Right ventricle myocardium superior (tissue), 1 donor: ENCODE data around the gene HTR3B. TPM values are rescaled to one million over a fixed set of nuclear protein-coding genes. Genes with fewer than 3 reads are reported as not detected.
"Not testable (repeated sequence)": the region's sequence is repeated elsewhere in the genome, so short reads cannot be mapped to it uniquely, and the experiment has no call there.

ENCODE experiments used
- ATAC-seq: fragments of 200-7000 bp; cut with Tn5 transposase; one replicate; pipeline ENCODE4 v1.9.1; 2020; ENCODE audit warnings: mild to moderate bottlenecking; ENCODE audit not compliant: poor library complexity
- DNase-seq: peaks from one replicate; pipeline ENCODE4 v3.0.0-alpha.2; 2020
- intact Hi-C: fragments of 100-400 bp; cut with DNase I; formaldehyde crosslinking; loops from one replicate; pipeline ENCODE4 v1.11.2; 2022
- total RNA-seq: library from RNA; stranded (reverse); fragmentation: NEBNext Ultra II Directional; extraction: Animal tissue kit (Norgen Biotek cat#: 25700); gene quantifications from one replicate; pipeline ENCODE4 v1.2.1, GENCODE V29; 2021
- donor health status: DM: no; HTN: yes; CAD: no; lungs with severe emphysema.

The HTR3B gene
- total RNA-seq, 1 donor from 2014 or later = not detected

DNA sequence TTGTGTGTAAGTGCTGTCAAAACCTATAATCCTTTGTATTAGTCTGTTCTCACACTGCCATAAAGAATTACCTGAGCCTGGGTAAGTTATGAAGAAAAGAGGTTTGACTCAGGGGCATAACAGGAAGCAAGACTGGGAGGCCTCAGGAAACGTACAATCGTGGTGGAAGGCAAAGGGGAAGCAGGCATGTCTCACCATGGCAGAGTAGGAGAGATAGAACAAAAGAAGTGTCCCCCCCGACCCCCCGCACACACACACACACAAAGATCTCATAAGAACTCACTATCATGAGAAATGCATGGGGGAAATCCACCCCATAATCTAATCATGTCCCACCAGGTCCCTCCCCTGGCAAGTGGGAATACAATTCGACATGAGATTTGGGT lies 26.9 kb upstream of the HTR3B start:
- intact Hi-C loops = loop anchor here (10.0 kb wide), 1 partner anchor 73 kb away; no protein-coding TSS in a partner anchor
- DNase-seq (no peak), ATAC-seq (no peak)

DNA sequence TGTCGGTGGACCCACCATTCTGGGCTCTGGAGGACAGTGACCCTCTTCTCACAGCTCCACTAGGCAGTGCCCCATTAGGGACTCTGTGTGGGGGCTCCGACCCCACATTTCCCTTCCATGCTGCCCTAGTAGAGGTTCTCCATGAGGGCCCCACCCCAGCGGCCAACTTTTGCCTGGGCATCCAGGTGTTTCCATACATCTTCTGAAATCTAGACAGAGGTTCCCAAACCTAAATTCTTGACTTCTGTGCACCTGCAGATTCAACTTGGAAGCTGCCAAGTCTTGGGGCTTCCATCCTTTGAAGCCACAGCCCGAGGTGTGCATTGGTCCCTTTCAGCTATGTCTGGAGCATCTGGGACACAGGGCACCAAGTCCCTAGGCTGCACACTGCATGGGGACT lies 25.1 kb upstream of the HTR3B start:
- intact Hi-C loops = loop anchor here (10.0 kb wide), 1 partner anchor 75 kb away; no protein-coding TSS in a partner anchor
- not testable (repeated sequence) for DNase-seq, ATAC-seq

DNA sequence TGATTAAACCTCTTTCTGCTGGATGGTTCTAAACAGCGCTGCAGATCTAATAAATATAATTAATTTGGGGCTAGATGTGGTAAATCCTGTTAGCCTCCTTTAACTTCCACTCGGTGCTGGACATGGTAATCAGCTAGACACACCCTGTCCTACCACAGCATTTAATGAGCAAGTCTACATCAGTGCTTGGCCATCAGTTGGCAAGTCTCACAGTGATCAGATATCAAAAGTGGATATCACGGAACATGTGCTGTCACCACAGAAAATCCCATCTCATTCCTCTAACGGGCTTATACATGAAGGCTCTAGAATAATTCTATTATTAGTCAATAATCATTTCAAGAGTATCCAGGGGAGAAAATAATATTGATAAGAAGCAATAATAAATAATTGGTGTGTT lies 23.6 kb upstream of the HTR3B start:
- DNase-seq (no peak), ATAC-seq (no peak)
- intact Hi-C loops = no loop called here

DNA sequence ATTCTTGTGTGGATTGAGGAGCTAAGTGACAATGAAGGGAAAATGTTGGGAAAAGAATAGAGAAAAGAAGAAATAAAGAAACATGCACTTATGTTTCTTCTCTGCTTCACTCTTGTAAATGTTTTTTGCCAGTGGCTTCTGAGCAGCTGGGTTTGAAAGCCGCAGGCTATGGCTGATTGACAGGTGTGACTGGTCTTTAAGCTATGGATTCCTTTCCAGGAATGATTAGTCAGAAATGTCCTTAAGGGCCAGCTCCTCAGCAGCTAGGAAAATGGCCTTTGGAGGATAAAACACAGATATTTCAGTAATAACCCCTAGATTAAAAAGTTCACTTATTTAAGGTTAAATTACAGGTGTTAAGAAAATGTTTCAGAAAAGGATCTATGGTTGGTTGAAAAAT lies 22.7 kb upstream of the HTR3B start:
- no peak for DNase-seq
- intact Hi-C loops = no loop called here
- no peak for ATAC-seq

DNA sequence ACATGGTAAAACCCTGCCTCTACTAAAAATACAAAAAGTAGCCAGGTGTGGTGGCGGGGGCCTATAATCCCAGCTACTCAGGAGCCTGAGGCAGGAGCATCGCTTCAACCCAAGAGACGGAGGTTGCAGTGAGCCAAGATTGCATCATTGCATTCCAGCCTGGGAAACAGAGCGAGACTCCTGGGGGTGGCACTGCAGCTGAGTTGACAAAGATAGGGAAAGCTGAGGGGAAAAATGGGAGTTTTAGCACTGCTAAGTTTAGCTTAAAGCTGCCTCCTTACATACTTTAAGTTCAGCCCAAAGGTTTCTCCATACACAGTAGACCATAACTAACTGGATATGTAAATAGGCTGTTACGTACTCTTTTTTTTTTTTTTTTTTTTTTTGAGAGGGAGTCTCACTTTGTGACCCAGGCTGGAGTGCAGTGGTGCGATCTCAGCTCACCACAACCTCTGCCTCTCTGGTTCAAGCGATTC lies 20.2 kb upstream of the HTR3B start:
- intact Hi-C loops = no loop called here
- DNase-seq (no peak), ATAC-seq (no peak)

DNA sequence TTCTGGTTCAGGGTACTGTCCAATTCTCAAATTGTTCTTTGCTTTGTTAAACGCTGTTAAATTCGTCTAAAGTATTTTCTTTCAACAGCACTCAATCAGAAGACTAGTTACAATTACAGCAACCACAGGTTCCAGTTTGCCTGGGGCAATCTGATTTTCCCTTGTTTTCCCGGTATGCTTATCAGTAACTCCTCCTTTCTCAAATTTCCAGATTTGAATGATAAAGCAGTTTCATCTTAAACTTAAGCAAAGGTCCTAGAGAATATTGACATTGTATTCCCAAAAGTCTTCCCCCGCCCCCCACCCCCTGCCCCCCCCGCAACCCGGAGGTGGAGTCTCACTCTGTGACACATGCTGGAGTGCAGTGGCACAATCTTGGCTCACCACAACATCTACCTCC lies 18.7 kb upstream of the HTR3B start:
- no peak for ATAC-seq
- intact Hi-C loops = no loop called here
- no peak for DNase-seq

DNA sequence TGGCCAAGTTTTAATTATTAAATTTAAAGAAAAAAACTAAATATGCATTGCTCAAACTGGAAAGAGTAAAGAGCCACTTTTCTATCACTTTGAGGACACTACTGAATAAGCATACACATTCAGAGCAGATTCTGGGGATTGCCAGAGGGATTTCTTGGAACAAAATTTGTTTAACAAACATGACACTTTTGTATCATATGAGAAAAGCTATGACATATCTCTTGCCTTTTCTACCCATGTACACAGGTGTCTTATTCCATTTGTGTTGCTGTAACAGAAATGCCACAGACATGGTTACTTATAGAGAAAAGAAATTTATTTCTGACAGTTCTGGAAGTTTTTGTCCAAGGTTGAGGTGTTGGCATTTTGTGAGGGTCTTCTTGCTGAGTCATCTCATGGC lies 15.7 kb upstream of the HTR3B start:
- no peak for DNase-seq
- ATAC-seq = no peak
- intact Hi-C loops = no loop called here

DNA sequence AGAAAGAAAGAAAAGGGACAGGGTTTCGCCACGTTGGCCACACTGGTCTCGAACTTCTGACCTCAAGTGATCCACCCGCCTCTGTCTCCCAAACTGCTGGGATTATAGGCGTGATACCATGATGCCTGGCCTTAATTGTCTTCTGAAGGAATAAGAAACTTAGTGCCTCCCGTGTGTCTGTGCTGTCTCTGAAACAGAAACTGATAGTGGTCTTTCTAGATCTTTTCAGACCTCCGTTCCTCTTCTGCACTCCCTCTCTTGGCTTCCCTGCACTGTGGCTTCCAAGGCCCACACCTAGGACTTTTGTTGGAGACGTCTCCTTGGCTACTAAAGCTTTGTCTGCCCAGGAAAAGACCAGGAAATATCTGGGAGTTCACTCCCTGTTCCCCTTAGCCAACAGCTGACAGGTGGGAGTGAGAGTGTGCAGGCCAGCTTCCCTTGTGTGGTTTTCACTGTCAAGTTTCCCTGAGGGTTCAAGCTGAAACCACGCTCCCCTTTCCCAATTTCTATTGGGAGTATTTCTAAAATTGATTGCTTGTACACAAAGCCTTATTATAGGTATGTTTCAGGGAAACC lies 10.1 kb upstream of the HTR3B start:
- no peak for DNase-seq
- peak; percentile 72 for ATAC-seq
- intact Hi-C loops = loop anchor here (10.0 kb wide), 1 partner anchor 140 kb away; no protein-coding TSS in a partner anchor

DNA sequence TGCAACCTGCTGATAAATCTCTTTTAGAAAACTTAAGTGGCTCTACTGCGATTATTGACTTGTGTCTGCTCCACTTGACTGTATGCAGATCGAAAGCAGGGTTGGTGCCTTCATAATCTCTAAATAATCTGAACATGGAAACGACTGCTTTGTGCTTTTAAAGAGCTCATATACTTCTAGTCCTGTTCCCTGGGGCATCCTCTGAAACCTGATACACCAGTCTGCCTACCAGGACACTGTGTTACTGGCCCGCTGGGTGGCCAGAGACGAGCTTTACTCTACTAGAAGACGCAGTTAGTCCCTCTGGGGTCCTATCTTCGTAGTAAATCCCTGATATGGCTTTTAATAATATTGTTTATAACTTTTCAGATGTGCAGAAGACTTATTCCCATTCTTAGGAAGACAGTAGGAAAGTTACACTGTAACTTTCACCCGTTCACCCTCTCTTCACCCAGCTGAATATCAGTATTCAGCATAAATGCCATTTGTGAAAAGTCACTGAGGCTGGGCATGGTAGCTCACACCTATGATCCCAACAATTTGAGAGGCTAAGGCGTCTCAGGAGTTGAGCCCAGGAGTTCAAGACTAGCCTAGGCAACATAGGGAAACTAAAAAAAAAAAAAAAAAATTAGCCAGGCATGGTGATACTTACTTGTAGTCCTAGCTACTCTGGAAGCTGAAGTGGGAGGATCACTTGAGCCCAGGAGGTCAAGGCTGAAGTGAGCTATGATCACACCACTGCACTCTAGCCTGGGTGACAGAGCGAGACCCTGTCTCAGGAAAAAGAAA lies 9.0 kb upstream of the HTR3B start:
- intact Hi-C loops = loop anchor here (2.0 to 10.0 kb wide), 2 partner anchors 139 to 365 kb away; no protein-coding TSS in a partner anchor
- DNase-seq (no peak), ATAC-seq (peak; percentile 73)

DNA sequence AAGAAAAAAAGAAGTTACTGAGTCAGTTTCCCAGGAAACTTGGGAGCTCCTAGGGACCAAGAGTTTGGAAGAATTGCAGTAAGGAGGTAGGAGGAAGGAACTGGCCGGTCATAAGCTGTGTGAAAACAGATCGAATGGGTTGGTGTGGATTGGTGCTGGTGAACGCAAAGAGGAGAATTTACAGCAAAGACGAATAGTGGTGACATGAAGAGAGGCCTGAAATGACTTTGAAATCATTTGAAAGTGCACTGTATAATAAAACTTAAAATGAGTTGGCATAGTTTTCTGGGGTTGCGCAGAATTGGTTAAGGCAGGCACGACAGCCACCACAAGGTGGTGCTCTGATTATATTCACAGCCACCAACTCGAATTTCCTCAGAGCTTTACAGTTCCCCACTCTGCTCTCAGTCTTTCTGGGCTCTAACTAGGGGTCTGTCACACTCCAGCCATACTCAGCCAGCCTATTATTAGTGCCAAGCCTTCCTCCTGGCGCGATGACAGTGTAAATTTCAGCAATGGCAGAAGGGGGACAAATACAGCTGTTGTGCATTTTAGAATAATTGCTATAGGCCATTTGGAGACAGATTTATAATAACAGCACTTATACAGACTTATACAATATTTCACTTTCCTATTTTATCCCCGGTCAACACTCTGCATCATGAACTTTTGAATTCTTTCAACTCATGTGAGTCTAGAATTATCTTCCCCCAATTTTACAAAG lies 8.3 kb upstream of the HTR3B start:
- intact Hi-C loops = loop anchor here (2.0 to 10.0 kb wide), 2 partner anchors 138 to 364 kb away; no protein-coding TSS in a partner anchor
- DNase-seq = peak; percentile 53
- peak; percentile 84 for ATAC-seq

DNA sequence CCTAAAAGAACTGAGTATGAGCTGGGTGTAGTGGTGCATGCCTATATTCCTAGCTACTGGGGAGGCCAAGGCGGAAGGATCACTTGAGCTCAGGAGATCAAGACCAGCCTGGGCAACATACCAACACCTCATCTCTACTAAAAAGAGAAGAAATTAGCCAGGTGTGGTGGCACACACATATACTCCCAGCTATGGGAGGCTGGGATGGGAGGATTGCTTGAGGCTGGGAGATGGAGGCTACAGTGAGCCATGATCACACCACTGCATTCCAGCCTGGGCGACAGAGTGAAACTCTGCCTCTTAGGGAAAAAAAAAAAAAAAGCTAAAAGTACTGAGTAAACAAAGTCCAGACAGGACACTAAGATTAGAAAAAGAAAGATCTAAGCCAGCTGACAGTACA lies 3.5 kb upstream of the HTR3B start:
- no peak for ATAC-seq
- no peak for DNase-seq
- intact Hi-C loops = no loop called here

DNA sequence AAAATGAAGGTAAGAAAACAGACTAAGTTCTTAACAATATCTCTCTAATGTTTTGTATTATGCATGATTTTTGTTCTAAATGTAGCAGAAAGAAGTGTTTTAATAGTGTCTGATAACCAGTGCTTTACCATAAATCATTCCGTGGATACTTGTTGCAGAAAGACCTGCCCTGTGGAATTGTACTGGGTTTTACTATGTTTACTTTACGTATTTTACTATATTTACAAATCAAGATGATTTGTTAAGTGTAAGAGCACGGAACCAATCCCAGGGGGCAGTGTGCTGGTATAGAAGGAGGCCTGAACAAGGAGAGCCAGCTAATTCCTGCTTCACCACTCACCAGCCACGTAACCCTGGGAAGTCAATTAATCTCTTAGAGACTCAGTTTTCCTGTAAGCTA lies 1.4 kb downstream of the HTR3B start:
- ATAC-seq = no peak
- intact Hi-C loops = no loop called here
- no peak for DNase-seq

DNA sequence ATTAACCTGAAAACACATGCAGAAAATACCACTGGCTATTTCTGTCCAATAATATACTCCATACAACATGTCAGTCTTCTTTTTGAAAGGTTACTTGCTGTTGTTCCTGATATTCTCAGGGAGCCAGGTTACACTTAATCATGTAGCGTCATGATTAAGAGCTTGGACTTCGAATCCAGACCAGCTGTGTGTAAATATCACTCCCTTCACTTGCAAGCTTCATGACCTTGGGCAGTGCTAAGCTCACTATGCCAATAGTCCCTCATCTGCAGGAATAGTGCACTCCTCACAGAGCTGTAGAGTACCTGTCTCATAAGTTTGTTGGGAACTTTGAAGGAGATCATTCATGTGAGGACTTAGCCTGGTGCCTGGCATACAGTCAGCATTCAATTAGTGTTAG lies 1.9 kb downstream of the HTR3B start:
- DNase-seq (no peak), ATAC-seq (peak; percentile 45)
- intact Hi-C loops = no loop called here

DNA sequence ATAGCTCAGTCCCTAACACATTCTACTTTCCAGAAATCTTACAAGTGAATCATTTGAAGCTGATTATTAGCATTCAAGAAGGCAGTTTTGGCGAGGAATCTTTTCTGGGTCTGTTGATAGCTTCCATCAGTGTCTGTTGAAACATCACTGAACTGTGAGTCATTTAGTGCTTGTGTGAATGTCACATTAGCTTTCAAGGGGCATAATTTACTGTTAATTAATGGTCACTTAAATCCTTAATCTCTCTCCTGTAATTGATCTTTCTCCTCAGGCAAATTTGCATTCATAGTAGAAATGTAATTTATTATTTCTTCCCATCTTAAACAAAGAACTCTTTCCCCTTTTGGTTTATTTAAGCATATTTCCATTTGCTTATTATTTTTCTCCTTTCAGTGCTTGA lies 2.6 kb downstream of the HTR3B start:
- DNase-seq (no peak), ATAC-seq (no peak)
- intact Hi-C loops = no loop called here

DNA sequence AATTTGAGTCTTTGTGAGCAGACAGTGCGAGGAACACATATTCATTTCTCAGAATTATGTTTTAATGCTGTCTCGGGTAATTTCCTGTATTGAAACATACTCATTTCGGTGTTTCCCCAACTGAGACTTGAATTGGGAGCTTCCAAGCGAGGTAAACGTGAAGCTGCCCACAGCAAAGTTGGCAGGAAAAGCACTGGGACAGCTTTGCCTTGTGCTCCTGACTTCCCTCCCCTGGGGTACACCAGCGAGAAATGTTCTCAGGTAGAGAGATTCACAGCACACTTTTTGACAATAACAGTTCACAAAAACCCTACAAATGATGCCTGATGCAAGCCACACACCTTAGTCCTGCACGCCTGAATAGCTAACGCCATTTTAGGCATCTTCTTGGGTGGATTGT lies 3.1 kb downstream of the HTR3B start:
- DNase-seq (no peak), ATAC-seq (no peak)
- intact Hi-C loops = no loop called here

DNA sequence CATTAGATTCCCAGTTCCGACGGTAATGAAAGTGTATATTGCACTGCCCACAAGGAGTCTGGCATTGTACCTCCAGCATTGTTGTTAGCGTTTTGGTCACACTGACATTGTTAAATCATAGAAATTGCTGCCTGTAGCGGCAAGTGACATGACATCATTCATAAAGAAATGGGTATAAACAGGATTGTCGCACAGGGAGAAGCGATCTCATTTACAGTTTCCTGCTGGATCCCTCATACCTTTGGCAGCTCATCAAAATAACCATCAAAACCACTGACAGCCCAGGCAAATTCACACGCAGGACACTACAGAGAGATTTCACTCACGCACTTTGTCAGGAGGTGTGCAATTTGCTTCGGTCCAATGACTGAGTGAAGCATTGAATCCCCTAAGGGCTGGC lies 3.5 kb downstream of the HTR3B start:
- DNase-seq = no peak
- intact Hi-C loops = no loop called here
- no peak for ATAC-seq

DNA sequence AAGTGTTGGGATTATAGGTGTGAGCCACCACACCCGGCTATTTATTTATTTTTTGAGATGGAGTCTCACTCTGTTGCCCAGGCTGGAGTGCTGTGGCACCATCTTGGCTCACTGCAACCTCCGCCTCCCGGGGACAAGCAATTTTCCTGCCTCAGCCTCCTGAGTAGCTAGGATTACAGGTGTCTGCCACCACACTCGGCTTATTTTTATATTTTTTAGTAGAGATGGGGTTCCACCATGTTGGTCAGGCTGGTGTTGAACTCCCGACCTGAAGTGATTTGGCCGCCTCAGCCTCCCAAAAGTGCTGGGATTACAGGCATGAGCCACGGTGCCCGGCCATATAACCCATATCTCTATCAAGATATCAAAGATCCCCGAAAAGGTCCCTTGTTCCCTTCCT lies 6.9 kb downstream of the HTR3B start:
- intact Hi-C loops, ATAC-seq, DNase-seq: not testable (repeated sequence)

DNA sequence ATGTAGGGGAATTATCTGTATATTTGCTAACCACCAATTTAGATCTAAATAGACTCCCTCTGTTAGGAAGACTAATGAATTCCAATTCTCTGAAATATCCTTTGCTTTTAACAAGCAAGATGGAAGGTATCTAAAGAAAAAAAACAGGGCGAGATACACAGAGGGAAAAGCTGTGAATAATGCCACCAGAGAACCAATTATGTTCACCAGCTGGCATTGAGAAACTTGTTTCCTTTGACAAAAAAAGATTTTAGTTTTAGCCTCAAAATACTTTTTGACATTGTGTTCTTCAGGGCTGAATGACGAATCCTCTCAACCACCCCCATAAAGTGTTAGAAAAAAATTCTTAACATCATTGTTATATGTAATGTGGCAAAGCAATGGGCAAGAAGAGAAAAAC lies 19.0 kb downstream of the HTR3B start:
- no peak for ATAC-seq
- intact Hi-C loops = no loop called here

More for the DNA sequence above, 19.0 kb downstream of the HTR3B start:
- DNase-seq = no peak
